T-helper 17 cell (primary cell): ENCODE measurements around the gene MGAT4A. TPM values are rescaled to one million over a fixed set of nuclear protein-coding genes. Genes with fewer than 3 reads are reported as not detected.
A peak's percentile ranks its signal among the peaks of the same experiment; 100 is the strongest.
"Not testable (repeated sequence)": the region's sequence is repeated elsewhere in the genome, so short reads cannot be mapped to it uniquely, and the experiment has no call there.

Experiments used
- ATAC-seq: fragments of 150-1000 bp; cut with Tn5 transposase; 2 replicates; pipeline ENCODE4 v1.10.0; 2021; ENCODE audit warnings: mild to moderate bottlenecking, moderate library complexity
- DNase-seq, 3 donors: peaks; one replicate each; pipeline versions ENCODE4 v3.0.0 to v3.0.0-alpha.2; 2020 to 2021
- H3K9me3 ChIP-seq: one replicate; pipeline ENCODE4 v1.7.0; 2013; ENCODE audit warnings: low read length, mild to moderate bottlenecking; ENCODE audit not compliant: control insufficient read depth, poor library complexity, severe bottlenecking
- H3K27ac Mint-ChIP-seq: one replicate; pipeline ENCODE4 v1.8.0; 2022; ENCODE audit warnings: mild to moderate bottlenecking, moderate library complexity, mixed read lengths
- H3K27me3 Mint-ChIP-seq: one replicate; pipeline ENCODE4 v1.8.0; 2022; ENCODE audit warnings: mixed read lengths
- H3K36me3 Mint-ChIP-seq: one replicate; pipeline ENCODE4 v1.8.0; 2022; ENCODE audit warnings: low read depth, mixed read lengths
- H3K4me1 Mint-ChIP-seq: one replicate; pipeline ENCODE4 v1.8.0; 2022; ENCODE audit warnings: mild to moderate bottlenecking, mixed read lengths
- H3K4me3 Mint-ChIP-seq: one replicate; pipeline ENCODE4 v1.8.0; 2022; ENCODE audit warnings: mild to moderate bottlenecking, moderate library complexity, mixed read lengths
- total RNA-seq, 4 donors: library from RNA in 2 of 4; stranded (reverse) in 2 of 4; gene quantifications; one replicate each; pipeline ENCODE4 v1.2.3 and lab custom pipeline; 2022 to 2026

The MGAT4A gene
- total RNA-seq, 2 donors from 2014 or later: 187 to 205 TPM

DNA sequence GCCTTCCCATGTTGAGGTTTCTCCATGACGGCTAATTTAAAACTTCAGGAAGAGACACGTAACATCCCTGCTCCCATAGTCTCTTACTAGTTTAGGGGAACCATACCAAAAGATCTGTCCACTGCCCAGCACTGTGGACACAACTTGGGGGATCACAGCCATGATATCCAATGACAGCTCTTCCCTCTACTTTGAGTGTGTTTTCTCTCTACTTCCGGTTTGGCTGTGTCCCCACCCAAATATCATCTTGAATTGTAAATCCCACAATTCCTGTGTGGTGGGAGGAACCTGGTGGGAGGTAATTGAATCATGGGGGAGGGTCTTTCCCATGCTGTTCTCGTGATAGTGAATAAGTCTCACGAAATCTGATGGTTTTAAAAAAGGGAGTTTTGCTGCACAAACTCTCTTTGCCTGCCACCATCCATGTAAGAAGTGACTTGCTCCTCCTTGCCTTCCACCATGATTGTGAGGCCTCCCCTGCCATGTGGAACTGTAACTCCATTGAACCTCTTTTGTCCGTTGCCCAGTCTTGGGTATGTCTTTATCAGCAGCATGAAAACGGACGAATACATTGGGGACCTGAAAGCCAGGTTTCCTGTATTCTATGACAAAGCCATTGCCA is 1.6 kb upstream of the MGAT4A start:
- peak overlapping the region; percentile 97 for H3K27ac Mint-ChIP-seq
- H3K27me3 Mint-ChIP-seq: no peaks in the 10 kb centered on the region
- no peaks in the 10 kb centered on the region for H3K9me3 ChIP-seq
- peak overlapping the region; percentile 93 for H3K4me3 Mint-ChIP-seq
- ATAC-seq (no peak), DNase-seq (no peak)
- H3K4me1 Mint-ChIP-seq: peaks cover 56% of the 10 kb centered on the region
- no peaks in the 10 kb centered on the region for H3K36me3 Mint-ChIP-seq

DNA sequence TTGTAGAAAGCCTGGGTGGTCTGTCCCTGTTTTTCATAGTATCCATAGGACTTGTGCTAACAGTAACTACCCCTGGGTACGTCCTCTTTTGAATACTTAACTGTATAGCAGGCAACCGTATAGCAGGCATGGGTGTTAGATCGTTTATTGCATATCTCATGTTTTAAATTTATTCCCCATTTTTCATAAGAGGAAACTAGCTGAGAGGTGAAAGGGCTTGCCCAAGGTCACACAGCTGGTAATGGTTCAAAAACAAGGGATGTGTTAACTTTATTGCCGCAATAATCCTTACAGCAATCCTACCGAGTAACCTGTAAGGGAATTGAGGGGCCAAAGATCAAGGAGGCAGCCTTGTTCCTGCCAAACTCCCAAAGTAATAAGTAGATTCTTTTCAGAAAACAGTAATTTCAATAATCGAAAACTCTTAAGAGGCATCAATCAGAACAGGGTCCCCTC is 990 bp upstream of the MGAT4A start:
- DNase-seq: no peak
- Mint-ChIP-seq H3K27me3 (no peaks in the 10 kb centered on the region), H3K4me1 (peaks cover 56% of the 10 kb centered on the region), H3K27ac (peak overlapping the region; percentile 97), H3K4me3 (peak overlapping the region; percentile 93), H3K36me3 (no peaks in the 10 kb centered on the region)
- ATAC-seq: no peak
- H3K9me3 ChIP-seq: no peaks in the 10 kb centered on the region

DNA sequence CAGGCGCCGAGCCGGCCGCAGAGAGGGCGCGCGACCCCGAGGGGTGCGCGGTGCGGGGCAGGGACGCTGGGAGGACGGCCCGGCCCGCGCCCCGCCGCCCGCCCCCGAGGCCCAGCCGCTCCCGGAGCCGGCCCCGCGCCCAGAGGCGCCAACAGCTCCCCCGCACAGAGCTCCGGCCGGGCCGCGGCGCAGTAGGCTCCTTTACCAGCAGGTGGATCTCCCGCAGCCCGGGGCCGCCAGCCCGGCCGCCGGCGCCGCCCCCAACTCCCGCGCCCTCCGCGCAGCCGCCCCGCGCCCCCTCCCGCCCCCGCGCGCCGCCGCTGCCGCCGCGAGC is 258 bp downstream of the MGAT4A start:
- no peak overlapping the region for H3K27ac Mint-ChIP-seq
- no peaks in the 10 kb centered on the region for H3K27me3 Mint-ChIP-seq
- H3K4me1 Mint-ChIP-seq: peaks cover 51% of the 10 kb centered on the region
- peak in 1 of 3 donors; percentile 49 for DNase-seq
- H3K36me3 Mint-ChIP-seq: no peaks in the 10 kb centered on the region
- H3K9me3 ChIP-seq: no peaks in the 10 kb centered on the region
- peak; percentile 60 for ATAC-seq
- peak overlapping the region; percentile 93 for H3K4me3 Mint-ChIP-seq

GRCh38 chr2:98730053-98730706 is 752 bp downstream of the MGAT4A start:
- ATAC-seq (peak; percentile 32), DNase-seq (peak; percentile 29 to 44 (median 43))
- no peaks in the 10 kb centered on the region for H3K36me3 Mint-ChIP-seq
- peak overlapping the region; percentile 93 for H3K4me3 Mint-ChIP-seq
- H3K27me3 Mint-ChIP-seq: no peaks in the 10 kb centered on the region
- H3K4me1 Mint-ChIP-seq: peaks cover 53% of the 10 kb centered on the region
- peak overlapping the region; percentile 98 for H3K27ac Mint-ChIP-seq
- no peaks in the 10 kb centered on the region for H3K9me3 ChIP-seq

- Mint-ChIP-seq H3K4me3 (peak overlapping the region; percentile 93), H3K27me3 (no peaks in the 10 kb centered on the region), H3K4me1 (peaks cover 54% of the 10 kb centered on the region), H3K36me3 (no peaks in the 10 kb centered on the region), H3K27ac (peak overlapping the region; percentile 98)
- DNase-seq: no peak
- H3K9me3 ChIP-seq: no peaks in the 10 kb centered on the region
- ATAC-seq: no peak
Observed at GRCh38 chr2:98729652-98730051, 1.3 kb downstream of the MGAT4A start.

- peaks cover 53% of the 10 kb centered on the region for H3K4me1 Mint-ChIP-seq
- H3K9me3 ChIP-seq, H3K36me3 Mint-ChIP-seq, H3K27me3 Mint-ChIP-seq, DNase-seq: not testable (repeated sequence)
- peak overlapping the region; percentile 93 for H3K4me3 Mint-ChIP-seq
- ATAC-seq: peak; percentile 15
- H3K27ac Mint-ChIP-seq: peak overlapping the region; percentile 98
Observed at GRCh38 chr2:98728088-98728718, 2.7 kb downstream of the MGAT4A start.

DNA sequence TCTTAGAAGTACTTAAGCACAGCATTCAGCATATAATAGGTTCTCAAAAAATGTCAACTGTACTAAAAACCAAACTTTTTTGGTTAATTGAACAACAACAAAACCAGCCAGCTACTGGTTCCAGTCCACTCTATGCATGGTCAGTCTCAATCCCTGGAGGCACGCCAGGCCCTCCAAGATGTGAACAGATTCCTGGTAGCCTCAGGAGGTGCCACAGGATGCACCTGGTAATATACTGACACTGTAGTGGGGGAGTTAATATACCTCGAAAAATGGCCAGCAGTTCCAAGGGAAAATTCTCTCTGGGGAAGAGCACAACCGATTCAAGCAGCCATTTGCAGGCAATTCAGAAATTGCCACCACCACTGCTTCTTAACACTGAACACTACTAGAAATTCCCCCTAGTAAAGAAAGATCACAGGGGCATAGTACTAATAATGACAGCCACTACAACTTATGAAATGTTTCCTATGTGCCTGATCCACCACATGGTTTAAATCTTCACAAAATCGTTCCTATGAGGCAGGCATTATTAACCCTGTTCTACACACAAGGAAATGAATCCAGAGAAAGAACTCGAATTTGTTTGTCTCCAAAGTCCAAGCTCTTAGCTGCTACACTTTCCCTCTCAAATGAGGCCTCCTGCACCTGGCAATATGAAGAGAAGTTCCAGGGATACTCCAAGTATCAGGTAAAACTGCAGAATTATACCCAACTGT is 3.4 kb downstream of the MGAT4A start:
- ATAC-seq: no peak
- no peak for DNase-seq
- peaks cover 12% of the 10 kb centered on the region for H3K36me3 Mint-ChIP-seq
- H3K9me3 ChIP-seq: no peaks in the 10 kb centered on the region
- H3K4me3 Mint-ChIP-seq: peak overlapping the region; percentile 93
- H3K27ac Mint-ChIP-seq: peak overlapping the region; percentile 98
- peaks cover 53% of the 10 kb centered on the region for H3K4me1 Mint-ChIP-seq
- H3K27me3 Mint-ChIP-seq: no peaks in the 10 kb centered on the region

DNA sequence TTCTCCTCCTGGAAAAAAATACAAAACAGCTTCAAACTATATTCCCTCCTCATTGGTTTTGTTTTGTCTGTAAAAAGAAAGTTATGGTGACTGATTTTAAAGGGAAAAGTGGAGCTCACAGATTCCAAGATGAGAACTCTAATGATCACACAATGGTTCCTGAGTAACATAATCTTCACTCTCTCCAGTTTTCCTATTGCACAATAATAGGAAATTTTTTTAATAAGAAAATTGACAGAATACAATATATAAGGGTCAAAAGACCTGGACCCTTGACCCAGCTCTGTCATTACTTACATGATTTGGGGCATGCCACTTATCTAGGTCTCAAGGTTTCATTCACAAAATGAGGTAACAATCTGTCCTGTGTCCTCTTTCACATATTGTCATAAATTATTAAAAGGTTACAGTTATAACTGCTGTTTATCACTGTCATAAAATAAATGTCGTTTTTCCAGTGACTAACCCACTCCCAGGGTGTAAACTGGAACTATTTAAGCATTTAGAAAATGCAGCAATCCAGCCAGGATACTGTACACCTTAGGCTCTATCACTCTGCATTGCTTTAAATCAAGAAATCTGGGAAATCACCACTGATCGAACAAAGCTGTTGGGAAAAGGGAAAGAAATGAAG is 4.1 kb downstream of the MGAT4A start:
- no peak for ATAC-seq
- H3K4me1 Mint-ChIP-seq: peaks cover 51% of the 10 kb centered on the region

DNA sequence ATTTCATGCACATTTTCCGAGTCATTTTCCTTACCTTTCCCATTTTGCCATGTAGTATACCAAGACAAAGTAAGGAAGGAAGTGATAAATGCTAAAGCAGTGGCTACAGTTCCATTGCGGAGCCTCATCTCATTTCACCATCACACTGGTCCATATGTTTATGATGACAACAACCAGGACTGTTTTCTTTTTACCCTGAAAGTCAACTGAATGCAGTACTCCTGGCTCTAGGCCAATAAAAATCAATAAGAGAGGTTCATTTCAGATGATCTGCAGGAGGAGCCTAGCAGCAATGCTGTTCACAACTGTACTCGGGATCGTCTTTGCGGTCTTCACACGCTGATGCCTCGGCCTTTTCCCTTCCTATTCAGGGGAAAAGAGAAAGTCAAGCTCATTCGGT is 4.7 kb downstream of the MGAT4A start:
- no peak for ATAC-seq
- H3K36me3 Mint-ChIP-seq: peaks cover 12% of the 10 kb centered on the region
- H3K4me1 Mint-ChIP-seq: peaks cover 52% of the 10 kb centered on the region
- H3K4me3 Mint-ChIP-seq: peak overlapping the region; percentile 77
- no peaks in the 10 kb centered on the region for H3K27me3 Mint-ChIP-seq
- H3K9me3 ChIP-seq: no peaks in the 10 kb centered on the region
- H3K27ac Mint-ChIP-seq: peak overlapping the region; percentile 98
- DNase-seq: no peak

More for the DNA sequence above, 4.1 kb downstream of the MGAT4A start:
- no peaks in the 10 kb centered on the region for H3K27me3 Mint-ChIP-seq
- no peak for DNase-seq
- H3K36me3 Mint-ChIP-seq: peaks cover 12% of the 10 kb centered on the region
- no peaks in the 10 kb centered on the region for H3K9me3 ChIP-seq
- H3K4me3 Mint-ChIP-seq: peak overlapping the region; percentile 93
- peak overlapping the region; percentile 98 for H3K27ac Mint-ChIP-seq

DNA sequence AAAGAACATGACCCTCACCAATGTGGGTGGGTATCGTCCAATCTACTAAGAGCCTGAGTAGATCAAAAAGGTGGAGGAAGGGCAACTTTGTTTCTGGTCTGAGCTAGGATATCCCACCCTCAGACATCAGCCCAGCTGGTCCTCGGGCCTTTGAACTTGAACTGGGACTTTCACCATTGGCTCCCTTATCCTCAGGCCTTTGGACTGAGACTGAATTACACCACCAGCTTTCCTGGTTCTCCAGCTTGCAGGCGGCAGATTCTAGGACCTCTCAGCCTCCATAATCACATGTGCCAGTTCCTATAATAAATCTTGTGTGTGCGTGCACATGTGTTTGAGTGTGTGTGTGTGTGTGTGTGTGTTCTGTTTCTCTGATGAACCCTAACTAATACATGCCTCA is 10.6 kb downstream of the MGAT4A start:
- H3K4me3 Mint-ChIP-seq: no peak overlapping the region
- peaks cover 67% of the 10 kb centered on the region for H3K4me1 Mint-ChIP-seq
- H3K27ac Mint-ChIP-seq: peak overlapping the region; percentile 93
- H3K9me3 ChIP-seq: no peaks in the 10 kb centered on the region
- ATAC-seq: no peak
- H3K36me3 Mint-ChIP-seq: peaks cover 15% of the 10 kb centered on the region
- no peaks in the 10 kb centered on the region for H3K27me3 Mint-ChIP-seq
- DNase-seq: no peak

- peak overlapping the region; percentile 45 for H3K4me3 Mint-ChIP-seq
- peak overlapping the region; percentile 93 for H3K27ac Mint-ChIP-seq
- DNase-seq (no peak), ATAC-seq (no peak)
- no peaks in the 10 kb centered on the region for H3K27me3 Mint-ChIP-seq
- H3K9me3 ChIP-seq: no peaks in the 10 kb centered on the region
- H3K36me3 Mint-ChIP-seq: peaks cover 4% of the 10 kb centered on the region
- peaks cover 57% of the 10 kb centered on the region for H3K4me1 Mint-ChIP-seq
Observed at GRCh38 chr2:98717621-98718020, 13.3 kb downstream of the MGAT4A start.

GRCh38 chr2:98716786-98717185 is 14.1 kb downstream of the MGAT4A start:
- peaks cover 61% of the 10 kb centered on the region for H3K4me1 Mint-ChIP-seq
- peak overlapping the region; percentile 50 for H3K4me3 Mint-ChIP-seq
- peaks cover 6% of the 10 kb centered on the region for H3K36me3 Mint-ChIP-seq

More at GRCh38 chr2:98716786-98717185, 14.1 kb downstream of the MGAT4A start:
- H3K9me3 ChIP-seq: no peaks in the 10 kb centered on the region
- Mint-ChIP-seq H3K27me3 (no peaks in the 10 kb centered on the region), H3K27ac (peak overlapping the region; percentile 93)
- peak; percentile 29 for ATAC-seq
- no peak for DNase-seq
